ENCODE data around the gene PLXNA4.

PLXNA4 gene

DNA sequence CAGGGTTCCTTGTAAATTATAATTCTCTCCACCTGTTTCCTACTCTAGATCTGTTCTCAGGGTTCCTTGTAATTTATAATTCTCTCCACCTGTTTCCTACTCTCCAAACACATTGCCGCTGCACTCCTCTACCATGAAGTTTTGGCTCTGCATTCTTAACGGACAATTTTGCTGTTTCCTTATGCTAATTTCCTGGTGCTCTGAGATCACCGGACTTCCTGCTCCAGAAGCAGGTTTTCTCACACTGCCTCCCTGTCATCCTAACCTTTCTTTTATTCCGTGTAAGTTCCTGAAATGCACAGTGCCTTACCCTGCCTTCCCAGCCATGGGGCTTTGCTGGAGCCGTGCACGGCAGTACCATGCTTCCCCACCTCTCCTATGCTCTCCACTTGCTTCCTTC, 256.8 kb downstream of the PLXNA4 start:
- ATAC-seq = no peak
- Mint-ChIP-seq H3K9me3 (peaks cover 10% of the 10 kb centered on the region), H3K27ac (no peak overlapping the region), H3K27me3 (peaks cover 49% of the 10 kb centered on the region), H3K4me1 (peaks cover 8% of the 10 kb centered on the region), H3K4me3 (no peak overlapping the region), H3K36me3 (peaks cover 6% of the 10 kb centered on the region)

DNA sequence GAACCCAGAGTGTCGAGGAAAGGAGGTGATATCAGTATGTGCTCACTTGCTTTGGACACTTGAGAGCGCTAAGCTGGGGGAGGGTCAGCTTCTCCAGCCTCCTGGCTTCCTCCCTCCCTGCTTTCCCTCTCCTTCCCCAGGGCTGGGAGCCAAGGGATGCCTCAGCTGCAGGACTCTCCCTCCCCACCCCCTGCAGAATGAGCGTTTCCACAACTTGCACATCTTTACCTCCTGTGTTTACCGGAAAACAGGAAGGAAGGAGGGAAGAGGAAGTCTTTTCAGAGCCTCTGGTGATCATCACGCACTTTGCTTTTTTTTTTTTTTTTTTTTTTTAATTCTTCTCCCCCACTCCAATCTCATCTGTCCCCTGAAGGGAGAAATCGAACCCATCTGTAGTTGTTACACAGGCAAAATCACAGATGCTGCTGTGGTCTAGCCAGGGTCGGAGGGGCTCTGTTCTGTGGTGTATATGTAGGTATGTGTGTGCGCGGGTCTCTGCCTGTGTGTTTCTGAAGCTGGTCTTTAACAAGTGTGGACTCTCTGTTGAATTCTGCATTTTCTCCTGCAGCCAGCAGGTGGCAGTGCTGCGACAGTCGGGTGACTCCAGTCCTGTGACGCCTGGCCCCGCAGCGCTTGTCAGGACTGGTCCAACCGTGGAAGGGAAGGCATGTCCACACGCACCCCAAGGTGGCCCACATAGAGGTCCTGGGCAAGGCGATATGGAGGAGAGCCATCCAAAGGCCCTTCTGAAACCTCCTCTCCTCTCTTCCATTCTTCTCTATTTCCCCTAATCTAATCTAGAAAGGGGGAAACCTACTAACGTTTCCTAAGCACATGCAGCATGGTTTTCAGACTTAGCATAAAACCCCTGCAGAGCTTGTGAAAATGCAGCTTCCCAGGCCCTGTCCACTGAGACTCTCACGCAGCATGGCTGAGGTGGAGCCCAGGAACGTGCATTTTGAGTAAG, 257.6 kb downstream of the PLXNA4 start:
- peak overlapping the region; percentile 5 for H3K4me3 Mint-ChIP-seq
- peaks cover 6% of the 10 kb centered on the region for H3K36me3 Mint-ChIP-seq
- peak; percentile 83 for ATAC-seq
- H3K4me1 Mint-ChIP-seq = peaks cover 8% of the 10 kb centered on the region
- peaks cover 10% of the 10 kb centered on the region for H3K9me3 Mint-ChIP-seq
- H3K27ac Mint-ChIP-seq = no peak overlapping the region
- peaks cover 46% of the 10 kb centered on the region for H3K27me3 Mint-ChIP-seq

DNA sequence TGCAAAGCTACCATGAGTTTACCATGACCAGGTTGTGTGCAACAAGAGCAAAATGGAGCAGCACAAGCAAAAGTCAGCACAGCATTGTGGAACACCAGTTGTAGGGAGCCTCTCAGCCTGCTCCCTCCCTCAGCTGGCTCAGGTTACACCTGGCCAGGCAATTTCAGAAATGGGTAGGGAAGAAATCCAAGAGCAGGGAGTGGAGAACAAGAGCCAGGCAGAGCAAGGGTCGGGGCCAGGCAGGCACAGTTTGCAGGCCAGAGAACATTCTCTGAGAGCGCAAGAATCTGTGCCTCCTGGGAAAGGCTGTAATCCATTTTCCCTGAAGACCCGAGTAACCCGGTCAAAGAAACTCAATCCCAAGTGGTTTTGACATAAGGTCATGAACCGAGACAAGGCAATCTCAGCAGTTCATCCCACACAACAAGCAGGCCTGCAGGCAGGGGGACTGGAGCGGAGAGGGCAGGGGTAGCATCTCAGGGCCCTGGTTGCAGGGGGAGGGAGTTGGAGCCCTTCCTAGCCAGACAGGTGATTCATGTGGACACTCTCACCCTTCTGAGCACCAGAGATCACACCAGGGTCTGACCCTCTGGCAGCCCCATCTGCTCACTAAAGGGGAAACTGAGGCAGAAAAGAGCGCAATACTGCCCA, 258.4 kb downstream of the PLXNA4 start:
- Mint-ChIP-seq H3K4me1 (peaks cover 8% of the 10 kb centered on the region), H3K27ac (no peak overlapping the region), H3K36me3 (peaks cover 6% of the 10 kb centered on the region), H3K9me3 (peaks cover 10% of the 10 kb centered on the region), H3K27me3 (peaks cover 46% of the 10 kb centered on the region), H3K4me3 (no peak overlapping the region)
- no peak for ATAC-seq

DNA sequence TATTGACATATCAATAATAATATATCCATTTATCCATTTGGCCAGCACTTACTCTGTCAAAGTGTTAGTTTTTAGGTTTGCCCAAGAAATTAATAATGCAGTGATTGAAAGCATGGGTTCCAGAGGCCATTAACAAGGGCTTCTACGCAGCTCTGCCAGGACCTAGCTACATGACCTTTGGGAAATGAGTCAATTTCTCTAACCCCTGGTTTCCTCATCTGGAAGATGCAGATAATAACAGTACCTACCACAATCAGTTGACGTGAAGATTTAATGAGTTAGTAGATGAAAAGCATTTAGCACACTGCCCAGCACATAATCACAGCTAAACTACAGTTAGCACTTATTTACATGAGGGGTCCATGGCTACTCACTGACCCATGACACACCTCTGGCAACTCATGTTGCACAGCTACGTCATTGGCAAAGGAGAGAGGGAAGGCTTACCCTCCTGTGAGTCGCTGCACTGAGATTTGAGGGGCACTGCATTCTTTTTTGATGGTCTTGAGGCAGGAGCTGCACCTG, 263.7 kb downstream of the PLXNA4 start:
- Mint-ChIP-seq H3K9me3 (peaks cover 10% of the 10 kb centered on the region), H3K4me1 (no peaks in the 10 kb centered on the region), H3K4me3 (no peak overlapping the region), H3K27me3 (peaks cover 12% of the 10 kb centered on the region), H3K36me3 (peaks cover 6% of the 10 kb centered on the region), H3K27ac (no peak overlapping the region)
- no peak for ATAC-seq

DNA sequence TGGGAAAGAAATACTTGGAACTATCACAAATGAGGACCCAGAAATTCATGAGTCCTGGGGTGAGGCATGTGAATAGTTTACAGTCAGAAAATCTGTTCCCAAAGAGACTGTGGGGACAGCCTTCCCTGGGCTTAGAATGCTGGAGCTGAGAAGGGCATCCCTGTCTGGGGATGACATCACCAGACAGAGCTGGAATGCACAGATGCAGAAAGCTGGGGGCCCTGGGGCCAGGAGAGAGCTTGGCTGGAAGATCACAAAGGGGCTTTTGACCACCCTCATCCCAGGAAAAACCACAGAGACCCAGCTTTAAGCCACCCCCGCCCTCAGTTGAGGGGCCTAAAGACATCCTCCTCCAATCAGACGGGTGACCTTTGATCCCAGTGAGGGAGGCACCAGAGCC, 264.5 kb downstream of the PLXNA4 start:
- Mint-ChIP-seq H3K36me3 (peaks cover 2% of the 10 kb centered on the region), H3K27ac (no peak overlapping the region), H3K4me1 (no peaks in the 10 kb centered on the region), H3K9me3 (peaks cover 1% of the 10 kb centered on the region), H3K27me3 (peaks cover 4% of the 10 kb centered on the region), H3K4me3 (no peak overlapping the region)
- no peak for ATAC-seq

DNA sequence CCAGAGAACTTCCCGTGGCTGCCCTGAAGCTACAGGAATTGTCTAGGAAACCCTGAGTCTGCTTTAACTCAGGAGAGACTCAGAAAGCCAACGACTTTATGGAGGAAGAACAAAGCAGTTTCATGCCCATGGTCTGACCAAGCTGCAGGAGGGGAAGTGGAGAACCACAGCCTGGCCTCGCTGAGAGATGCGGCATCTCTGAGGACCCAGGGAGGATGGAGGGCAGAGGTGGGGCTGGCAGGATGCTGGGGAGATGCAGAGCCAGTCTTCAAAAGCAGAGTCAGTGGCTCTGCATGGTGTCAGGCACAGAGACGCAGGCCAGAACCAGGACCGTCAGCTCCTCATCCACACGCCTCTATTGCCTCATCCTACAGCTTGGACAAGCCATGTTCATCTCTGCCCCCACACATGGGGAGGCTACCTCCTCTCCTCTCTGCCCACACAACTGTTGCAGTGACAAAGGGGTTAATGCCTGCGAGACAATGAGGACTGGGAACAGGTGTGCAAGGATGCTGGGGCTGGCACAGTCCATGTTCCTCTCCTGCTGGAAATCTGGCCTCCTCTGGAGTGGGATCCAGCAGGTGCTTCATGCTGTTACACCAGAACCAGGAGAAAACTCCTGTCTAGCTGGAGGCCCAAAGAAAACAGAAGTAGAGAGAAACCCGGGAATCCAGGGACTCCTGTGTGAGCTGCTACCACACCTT, 267.0 kb downstream of the PLXNA4 start:
- Mint-ChIP-seq H3K27ac (no peak overlapping the region), H3K9me3 (no peaks in the 10 kb centered on the region), H3K36me3 (no peaks in the 10 kb centered on the region), H3K4me1 (no peaks in the 10 kb centered on the region), H3K27me3 (no peaks in the 10 kb centered on the region), H3K4me3 (no peak overlapping the region)
- ATAC-seq = no peak

DNA sequence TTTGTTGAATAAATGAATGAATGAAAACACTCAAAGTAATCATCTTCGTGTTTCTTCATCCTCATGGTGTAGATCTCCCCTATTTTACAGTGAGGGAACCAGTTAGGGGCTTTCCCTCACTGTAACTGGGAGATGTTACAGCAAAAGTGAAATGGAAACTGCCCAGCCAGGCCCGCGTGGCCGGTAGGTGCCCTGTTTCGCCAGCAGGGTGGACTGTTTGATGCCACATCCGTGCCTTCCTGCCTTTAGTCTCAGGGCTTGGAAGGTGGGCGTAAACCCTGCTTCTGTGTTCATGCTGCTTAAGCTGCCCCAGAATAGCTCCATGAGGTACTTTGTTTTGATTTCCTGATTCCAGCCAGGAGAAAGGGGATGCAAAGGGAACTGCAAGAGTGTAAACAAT, 268.8 kb downstream of the PLXNA4 start:
- Mint-ChIP-seq H3K4me1 (no peaks in the 10 kb centered on the region), H3K27ac (no peak overlapping the region), H3K9me3 (no peaks in the 10 kb centered on the region), H3K36me3 (no peaks in the 10 kb centered on the region), H3K4me3 (no peak overlapping the region), H3K27me3 (no peaks in the 10 kb centered on the region)
- no peak for ATAC-seq

DNA sequence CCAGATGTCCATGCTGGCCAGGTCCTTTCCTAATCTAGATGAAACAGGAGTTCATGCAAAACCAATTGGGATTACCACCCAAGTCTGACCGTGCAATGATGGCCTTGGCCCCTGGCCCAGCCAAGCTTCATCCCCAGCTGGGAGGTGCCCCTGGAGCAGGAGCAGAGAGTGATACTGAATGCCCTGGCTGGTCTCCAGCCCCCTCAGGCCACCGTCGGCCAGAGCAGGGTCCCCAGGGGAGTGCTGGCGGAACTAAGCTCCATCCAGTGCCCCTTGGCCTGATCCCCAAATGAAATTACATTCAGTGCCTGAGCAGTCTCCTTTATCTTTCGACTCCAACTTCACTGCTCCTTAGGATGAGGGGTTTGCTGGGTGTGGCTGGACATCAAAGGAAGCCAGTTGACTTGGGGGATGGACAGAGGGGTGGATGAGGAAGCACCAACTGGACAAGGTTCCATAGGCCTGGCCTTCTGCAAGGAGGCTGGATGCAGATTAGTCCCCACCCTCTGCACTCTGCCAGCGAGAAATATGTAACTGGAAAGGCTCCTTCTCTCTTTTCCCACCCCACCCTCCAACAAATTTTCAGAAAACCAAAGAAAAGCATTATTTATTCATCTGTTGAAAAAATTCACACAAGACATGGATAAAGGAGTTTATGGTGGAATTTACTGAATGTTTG, 275.5 kb downstream of the PLXNA4 start:
- Mint-ChIP-seq H3K36me3 (no peaks in the 10 kb centered on the region), H3K27me3 (no peaks in the 10 kb centered on the region), H3K27ac (no peak overlapping the region), H3K4me1 (no peaks in the 10 kb centered on the region), H3K4me3 (no peak overlapping the region), H3K9me3 (no peaks in the 10 kb centered on the region)
- ATAC-seq = no peak

DNA sequence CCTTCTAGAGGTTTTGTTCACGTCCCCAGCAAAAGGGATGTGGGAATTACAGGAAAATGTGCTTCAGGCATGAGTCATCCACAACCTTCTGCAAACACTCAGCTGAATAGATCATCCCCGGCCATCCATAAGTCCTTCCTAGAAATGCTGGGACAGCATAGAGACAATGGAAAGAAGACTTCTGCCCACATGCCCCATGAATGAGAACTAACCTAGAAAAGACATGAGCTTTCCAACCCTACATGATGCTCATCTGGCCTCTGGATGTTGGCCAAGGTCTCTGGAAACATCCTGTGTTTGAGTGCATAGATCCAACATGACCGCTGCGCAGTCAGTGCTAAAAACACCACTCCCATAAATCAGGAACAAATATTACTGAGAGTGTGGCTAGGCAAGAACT, 277.5 kb downstream of the PLXNA4 start:
- H3K4me1 Mint-ChIP-seq = no peaks in the 10 kb centered on the region
- no peak overlapping the region for H3K27ac Mint-ChIP-seq
- no peak for ATAC-seq
- H3K36me3 Mint-ChIP-seq = no peaks in the 10 kb centered on the region
- peaks cover 3% of the 10 kb centered on the region for H3K27me3 Mint-ChIP-seq
- no peaks in the 10 kb centered on the region for H3K9me3 Mint-ChIP-seq
- no peak overlapping the region for H3K4me3 Mint-ChIP-seq

DNA sequence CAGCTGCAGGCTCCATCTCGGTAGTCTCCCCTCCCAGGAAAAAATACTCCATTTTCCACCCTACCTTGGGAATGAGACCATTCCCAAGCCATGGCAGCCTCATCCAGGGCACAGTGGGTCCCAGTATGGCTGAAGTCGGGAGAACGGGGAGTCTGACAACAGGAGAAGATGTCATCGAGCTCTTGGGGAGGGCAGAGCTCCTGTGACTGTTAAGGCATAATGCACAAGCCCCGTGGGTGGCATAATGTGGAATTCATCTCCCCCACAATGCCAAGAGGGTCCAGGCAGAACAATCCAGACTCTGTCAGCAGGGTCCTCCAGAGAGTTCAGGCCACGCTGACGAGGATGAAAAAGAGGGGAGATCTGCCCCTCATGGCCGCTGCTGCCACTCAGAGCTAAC, 279.4 kb downstream of the PLXNA4 start:
- no peaks in the 10 kb centered on the region for H3K36me3 Mint-ChIP-seq
- no peak for ATAC-seq
- H3K27ac Mint-ChIP-seq = no peak overlapping the region
- H3K27me3 Mint-ChIP-seq = peaks cover 6% of the 10 kb centered on the region
- no peak overlapping the region for H3K4me3 Mint-ChIP-seq
- no peaks in the 10 kb centered on the region for H3K4me1 Mint-ChIP-seq
- no peaks in the 10 kb centered on the region for H3K9me3 Mint-ChIP-seq

DNA sequence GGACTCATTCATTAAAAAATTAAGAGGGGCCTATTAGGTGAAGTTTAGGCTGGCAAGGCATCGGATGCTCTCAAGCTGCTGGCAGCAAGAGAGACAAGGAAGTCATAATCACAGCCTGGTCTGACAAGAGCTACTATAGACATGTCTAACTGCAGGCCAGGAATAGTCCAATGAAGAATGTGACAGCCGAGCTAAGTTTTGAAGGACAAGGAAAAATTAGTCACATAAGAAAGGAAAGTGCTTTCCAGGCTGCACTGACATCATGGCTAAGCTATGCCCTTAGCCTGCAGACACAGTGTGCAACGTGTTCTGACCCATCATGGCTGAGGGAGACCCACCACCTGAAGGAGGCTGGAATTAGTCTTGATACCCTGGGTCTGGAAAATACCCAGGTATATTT, 281.1 kb downstream of the PLXNA4 start:
- no peak overlapping the region for H3K4me3 Mint-ChIP-seq
- no peaks in the 10 kb centered on the region for H3K36me3 Mint-ChIP-seq
- H3K9me3 Mint-ChIP-seq = no peaks in the 10 kb centered on the region
- no peaks in the 10 kb centered on the region for H3K4me1 Mint-ChIP-seq
- H3K27ac Mint-ChIP-seq = no peak overlapping the region
- ATAC-seq = no peak
- H3K27me3 Mint-ChIP-seq = peaks cover 20% of the 10 kb centered on the region

DNA sequence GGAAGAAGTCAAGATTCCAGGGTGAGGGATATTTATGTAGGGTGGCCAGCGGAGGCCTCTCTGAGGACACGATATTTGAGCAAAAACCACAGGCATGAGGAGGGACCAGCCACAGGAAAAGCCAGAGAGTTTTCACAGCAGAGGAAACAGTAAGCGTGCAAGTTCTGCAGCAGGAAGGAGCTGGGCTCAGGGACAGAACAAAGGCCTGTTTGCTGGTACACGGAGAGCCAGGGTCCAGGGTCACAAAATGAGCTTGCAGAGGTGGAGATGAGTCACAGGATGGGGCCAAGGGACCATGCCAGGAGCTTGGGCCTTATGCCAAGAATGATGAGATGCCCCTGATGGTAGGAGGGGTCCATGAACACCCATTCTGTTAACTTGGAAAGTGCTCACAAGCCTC, 283.5 kb downstream of the PLXNA4 start:
- Mint-ChIP-seq H3K9me3 (no peaks in the 10 kb centered on the region), H3K27me3 (peaks cover 29% of the 10 kb centered on the region), H3K27ac (no peak overlapping the region), H3K4me3 (no peak overlapping the region), H3K36me3 (no peaks in the 10 kb centered on the region), H3K4me1 (no peaks in the 10 kb centered on the region)
- ATAC-seq = no peak

DNA sequence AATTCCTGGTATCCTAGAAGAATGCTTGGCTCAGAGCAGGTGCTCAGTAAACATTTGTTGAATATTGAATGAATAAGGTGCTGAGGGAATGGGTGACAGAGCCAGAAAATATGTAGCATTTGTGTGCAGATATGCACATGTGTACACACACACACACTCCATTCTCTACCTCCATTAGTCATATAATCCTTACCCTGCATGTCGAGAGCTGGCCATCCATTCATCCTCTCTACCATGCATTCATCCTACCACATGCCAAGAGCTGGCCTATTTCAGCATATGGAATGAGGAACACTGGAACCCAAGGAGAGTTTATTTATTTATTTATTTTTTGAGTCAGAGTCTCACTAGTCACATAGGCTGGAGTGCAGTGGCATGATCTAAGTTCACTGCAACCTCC, 284.8 kb downstream of the PLXNA4 start:
- no peak overlapping the region for H3K27ac Mint-ChIP-seq
- H3K36me3 Mint-ChIP-seq = no peaks in the 10 kb centered on the region
- peaks cover 29% of the 10 kb centered on the region for H3K27me3 Mint-ChIP-seq
- H3K9me3 Mint-ChIP-seq = no peaks in the 10 kb centered on the region
- H3K4me3 Mint-ChIP-seq = no peak overlapping the region
- ATAC-seq = no peak
- no peaks in the 10 kb centered on the region for H3K4me1 Mint-ChIP-seq

DNA sequence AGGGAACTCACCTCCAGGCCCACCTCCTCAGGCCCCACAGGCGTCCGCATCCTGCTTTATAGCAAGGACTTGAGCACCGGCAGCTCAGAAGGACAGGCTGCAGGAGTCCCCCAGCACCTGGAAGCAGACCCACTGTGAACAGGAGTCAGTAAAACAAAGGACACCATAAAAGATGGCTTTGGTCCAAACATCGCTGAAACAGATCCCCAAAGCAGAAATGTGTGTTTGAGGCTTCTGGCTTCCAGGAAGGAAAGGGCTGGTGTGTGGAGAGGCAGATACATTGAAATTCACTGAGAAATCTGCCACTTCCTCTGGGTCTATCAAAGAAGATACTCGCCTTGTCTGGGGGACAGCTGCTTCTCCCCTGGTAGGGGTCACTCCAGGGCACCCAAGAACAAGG, 286.2 kb downstream of the PLXNA4 start:
- no peaks in the 10 kb centered on the region for H3K4me1 Mint-ChIP-seq
- H3K9me3 Mint-ChIP-seq = no peaks in the 10 kb centered on the region
- peaks cover 29% of the 10 kb centered on the region for H3K27me3 Mint-ChIP-seq
- H3K36me3 Mint-ChIP-seq = no peaks in the 10 kb centered on the region
- no peak for ATAC-seq
- no peak overlapping the region for H3K27ac Mint-ChIP-seq
- no peak overlapping the region for H3K4me3 Mint-ChIP-seq

DNA sequence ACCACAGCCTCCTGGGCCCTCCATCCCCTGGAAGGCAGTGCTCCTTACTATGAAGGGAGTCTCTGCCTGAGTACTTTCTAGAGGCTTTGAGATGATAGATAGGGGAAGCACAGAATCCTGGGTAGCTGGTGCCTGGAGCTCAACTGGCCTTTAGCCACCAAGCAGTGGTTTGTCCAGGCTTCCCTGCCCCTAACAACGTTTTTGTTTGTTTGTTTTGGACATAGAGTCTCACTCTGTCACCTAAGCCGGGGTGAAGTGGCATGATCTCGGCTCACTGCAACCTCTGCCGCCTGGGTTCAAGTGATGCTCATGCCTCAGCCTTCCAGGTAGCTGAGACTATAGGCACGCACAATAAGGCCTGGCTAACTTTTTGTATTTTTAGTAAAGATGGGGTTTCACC, 289.4 kb downstream of the PLXNA4 start:
- Mint-ChIP-seq H3K27ac (no peak overlapping the region), H3K4me1 (no peaks in the 10 kb centered on the region), H3K4me3 (no peak overlapping the region), H3K36me3 (no peaks in the 10 kb centered on the region), H3K9me3 (no peaks in the 10 kb centered on the region), H3K27me3 (peaks cover 22% of the 10 kb centered on the region)
- no peak for ATAC-seq

All from stimulated activated memory B cell treated with anti-CD40 and anti-IgM and Interleukin-4, amounts not matched to agents 10 μg/mL and 1 μg/mL and 100 μg/mL, for 72 hours (primary cell).